ENCODE data around the gene TMEM109.

The TMEM109 gene

GRCh38 chr11:60913793-60914632, at the start of gene TMEM109:
TMEM109 (plus strand) TSS chr11:60914158; CDS start chr11:60919694, 5,536 bp downstream.
- DNase-seq (ENCODE audit: low read depth): peak; percentile 56

GRCh38 chr11:60864856-60865513, 49.0 kb upstream of the TMEM109 start:
- DNase-seq (ENCODE audit: low read depth): no peak

GRCh38 chr11:60866911-60867870, 46.8 kb upstream of the TMEM109 start, which contains the start of gene ZP1:
ZP1 (plus strand) TSS chr11:60867542; CDS start chr11:60867562, 20 bp downstream.
- no peak for DNase-seq (ENCODE audit: low read depth)

GRCh38 chr11:60867871-60868681, 45.9 kb upstream of the TMEM109 start:
- no peak for DNase-seq (ENCODE audit: low read depth)

- DNase-seq (ENCODE audit: low read depth): no peak
These were observed 45.1 kb upstream of the TMEM109 start for GRCh38 chr11:60868682-60869450.

GRCh38 chr11:60869451-60869825, 44.5 kb upstream of the TMEM109 start:
- no peak for DNase-seq (ENCODE audit: low read depth)

GRCh38 chr11:60870276-60870675, 43.7 kb upstream of the TMEM109 start:
- no peak for DNase-seq (ENCODE audit: low read depth)

- no peak for DNase-seq (ENCODE audit: low read depth)
These were observed 43.1 kb upstream of the TMEM109 start for GRCh38 chr11:60870733-60871377.

- DNase-seq (ENCODE audit: low read depth): no peak
These were observed 42.4 kb upstream of the TMEM109 start for GRCh38 chr11:60871378-60872061.

- DNase-seq (ENCODE audit: low read depth): no peak
These were observed 41.6 kb upstream of the TMEM109 start for GRCh38 chr11:60872124-60872960.

GRCh38 chr11:60872961-60873524, 40.9 kb upstream of the TMEM109 start:
- DNase-seq (ENCODE audit: low read depth): no peak

- DNase-seq (ENCODE audit: low read depth): no peak
These were observed 40.4 kb upstream of the TMEM109 start for GRCh38 chr11:60873533-60873932.

- no peak for DNase-seq (ENCODE audit: low read depth)
These were observed 39.3 kb upstream of the TMEM109 start for GRCh38 chr11:60874421-60875365.

GRCh38 chr11:60875366-60876167, 38.4 kb upstream of the TMEM109 start:
- no peak for DNase-seq (ENCODE audit: low read depth)

- no peak for DNase-seq (ENCODE audit: low read depth)
These were observed 37.8 kb upstream of the TMEM109 start for GRCh38 chr11:60876168-60876485.
